Fibroblast of skin of left quadriceps (primary cell): Measurements from ENCODE around the gene ARVCF.
A peak's percentile ranks its signal among the peaks of the same experiment; 100 is the strongest.

ENCODE experiments used
- DNase-seq, 2 experiments: peaks; one replicate each; pipeline ENCODE4 v3.0.0-alpha.2; 2013; ENCODE audit warnings: low read depth in 2 of 2

The ARVCF gene

GRCh38 chr22:20017622-20017958 is 967 bp upstream of the ARVCF start:
- DNase-seq = no peak

GRCh38 chr22:20015971-20016733 is 471 bp downstream of the ARVCF start:
- no peak for DNase-seq

- DNase-seq = no peak
These were observed 1.4 kb downstream of the ARVCF start for GRCh38 chr22:20015187-20015625.

DNA sequence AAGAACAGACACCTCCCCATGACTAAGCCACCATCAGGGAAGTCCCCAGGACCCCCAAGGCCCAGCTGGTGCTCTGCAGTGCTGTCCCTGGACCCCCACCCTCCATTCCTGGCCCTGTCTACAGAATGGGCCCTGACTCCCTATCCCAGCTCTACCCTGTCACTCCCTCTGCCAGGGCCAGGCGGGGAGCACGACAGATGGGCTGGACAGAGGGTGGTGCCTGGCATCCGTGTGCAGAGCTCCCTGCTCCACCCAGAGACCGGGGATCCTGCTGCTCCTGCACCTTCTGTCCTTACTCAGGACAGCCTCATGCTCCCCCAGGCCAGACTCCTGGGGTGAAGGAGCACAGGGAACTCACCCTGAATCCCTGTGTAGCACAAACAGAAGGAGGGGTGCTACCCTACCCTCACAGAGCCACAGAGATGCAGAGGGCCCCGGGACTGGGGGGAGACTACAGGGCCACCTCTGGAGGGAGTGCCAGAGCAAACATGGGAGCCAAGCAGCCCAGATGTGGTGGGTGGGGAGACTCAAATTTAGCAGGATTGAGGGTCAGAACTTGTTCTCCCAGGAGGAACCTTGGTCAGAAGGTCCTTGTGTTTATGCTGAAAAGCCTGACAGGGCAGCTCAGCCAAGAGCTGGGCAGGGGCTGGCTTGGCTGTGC is 2.0 kb downstream of the ARVCF start:
- DNase-seq = no peak

- DNase-seq = peak in 1 of 2 experiments; percentile 16
These were observed 3.2 kb downstream of the ARVCF start for GRCh38 chr22:20013382-20013871.

GRCh38 chr22:20012741-20013331 is 3.8 kb downstream of the ARVCF start:
- DNase-seq = no peak

DNA sequence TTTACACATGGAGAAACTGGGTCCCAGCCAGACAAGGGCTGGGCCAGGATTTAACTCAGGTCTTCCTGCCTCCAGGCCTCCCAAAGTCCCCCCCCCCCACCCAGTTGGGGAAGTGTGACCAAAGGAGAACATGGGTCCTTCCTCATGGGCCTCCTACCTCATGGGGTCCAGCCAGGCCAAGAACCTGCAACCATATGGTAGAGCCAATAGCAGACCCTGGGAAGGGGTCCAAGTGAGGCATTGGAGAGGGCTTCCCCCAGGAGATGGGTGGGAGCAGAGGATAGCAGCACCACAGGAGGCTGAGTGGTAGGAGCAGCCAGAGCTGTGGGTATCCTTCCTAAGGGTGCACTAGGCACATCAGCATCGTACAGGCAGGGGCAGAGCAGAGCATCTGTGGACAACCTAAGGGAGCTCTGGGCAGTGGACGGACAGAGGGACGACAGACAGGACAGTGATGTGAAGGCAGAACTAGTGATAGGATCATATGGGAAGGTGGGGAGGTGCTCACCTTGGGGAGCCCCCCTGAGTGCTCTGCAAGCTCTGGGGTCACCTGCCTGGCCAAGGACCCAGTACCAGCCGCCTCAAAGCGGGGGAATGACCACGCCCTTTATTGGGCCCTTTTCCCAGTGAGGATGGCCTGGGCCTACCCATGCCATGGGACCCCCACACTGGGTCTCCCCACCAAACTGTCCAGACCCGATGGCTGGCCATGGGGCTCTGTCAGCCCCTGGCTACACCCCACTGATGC is 4.5 kb downstream of the ARVCF start:
- no peak for DNase-seq

DNA sequence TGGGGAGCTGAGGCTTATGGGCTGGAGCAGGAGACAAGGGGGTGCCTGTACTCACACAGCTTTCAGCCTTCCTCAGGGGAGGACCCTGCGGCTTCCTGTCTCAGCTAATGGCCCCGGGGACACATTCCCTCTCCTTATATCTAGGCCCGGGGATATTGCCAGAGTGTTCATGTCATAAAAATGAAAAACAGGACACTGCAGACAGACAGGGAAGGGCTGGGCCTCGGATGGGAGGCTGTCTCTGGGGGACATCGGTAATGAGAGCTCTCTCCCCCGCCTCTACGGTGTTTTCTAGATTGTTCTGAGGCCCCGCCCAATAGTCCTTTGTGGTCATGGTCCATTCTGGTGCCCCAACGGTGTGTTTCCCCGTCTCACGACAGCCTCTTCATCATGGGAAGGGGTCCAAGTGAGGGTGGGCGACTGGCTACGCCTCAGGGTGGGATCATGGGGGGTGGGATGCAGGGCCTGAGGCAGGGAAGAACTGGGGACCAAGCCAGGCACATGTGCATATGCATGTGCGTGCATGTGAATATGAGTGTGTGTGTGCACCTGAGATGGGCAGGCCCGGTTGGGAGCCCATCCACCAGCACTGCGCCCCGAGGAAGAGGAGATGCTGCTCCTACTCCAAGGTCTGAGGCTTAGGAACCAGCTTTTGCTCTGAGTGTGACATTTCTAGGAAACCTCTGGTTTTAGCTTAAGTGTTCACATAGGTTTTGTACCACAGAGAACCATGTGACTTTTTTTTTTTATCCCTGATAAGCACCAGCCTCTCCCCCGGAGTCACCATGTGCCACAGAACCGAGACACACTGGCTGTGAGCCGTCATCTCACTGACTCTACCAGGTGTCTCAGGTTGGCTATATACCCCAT is 5.3 kb downstream of the ARVCF start:
- no peak for DNase-seq

GRCh38 chr22:20010307-20011122 is 6.1 kb downstream of the ARVCF start:
- no peak for DNase-seq

DNA sequence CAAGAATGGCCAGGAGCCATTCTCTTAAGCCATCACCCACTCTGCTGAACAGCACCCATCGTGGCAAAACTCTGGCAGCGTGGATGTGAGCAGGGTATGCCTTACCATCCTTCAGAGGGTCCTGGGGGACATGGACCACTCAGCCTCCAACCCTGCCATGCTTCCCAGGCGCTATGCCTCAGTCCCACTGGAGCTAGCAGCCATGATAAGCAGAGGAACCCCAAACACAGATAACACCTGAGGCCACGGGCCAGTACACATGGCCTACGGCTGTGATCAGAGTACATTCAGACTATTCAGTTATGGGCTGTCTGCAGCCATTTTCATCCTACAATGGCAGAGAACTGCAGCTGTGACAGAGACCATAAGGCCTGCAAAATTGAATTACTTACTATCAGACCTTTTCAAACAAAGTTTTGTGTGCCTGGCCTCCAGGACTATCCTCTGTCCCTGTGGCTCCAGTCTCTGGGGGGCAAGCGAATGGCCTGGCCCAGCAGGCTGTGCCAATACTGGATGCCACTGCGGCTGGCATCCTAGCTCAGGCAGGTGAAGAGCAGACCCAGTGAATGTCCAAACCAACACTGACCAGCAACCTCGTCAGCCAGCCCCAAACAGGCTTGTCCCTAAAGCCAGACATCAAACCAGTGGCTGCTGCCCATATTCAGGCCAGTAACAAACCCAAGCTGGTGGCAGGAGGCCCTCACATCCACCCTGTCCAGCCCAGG is 6.9 kb downstream of the ARVCF start:
- no peak for DNase-seq

- DNase-seq = no peak
These were observed 7.6 kb downstream of the ARVCF start for GRCh38 chr22:20009018-20009491.

- no peak for DNase-seq
These were observed 8.2 kb downstream of the ARVCF start for GRCh38 chr22:20008221-20008995.

GRCh38 chr22:20004464-20004863 is 12.2 kb downstream of the ARVCF start:
- no peak for DNase-seq

DNA sequence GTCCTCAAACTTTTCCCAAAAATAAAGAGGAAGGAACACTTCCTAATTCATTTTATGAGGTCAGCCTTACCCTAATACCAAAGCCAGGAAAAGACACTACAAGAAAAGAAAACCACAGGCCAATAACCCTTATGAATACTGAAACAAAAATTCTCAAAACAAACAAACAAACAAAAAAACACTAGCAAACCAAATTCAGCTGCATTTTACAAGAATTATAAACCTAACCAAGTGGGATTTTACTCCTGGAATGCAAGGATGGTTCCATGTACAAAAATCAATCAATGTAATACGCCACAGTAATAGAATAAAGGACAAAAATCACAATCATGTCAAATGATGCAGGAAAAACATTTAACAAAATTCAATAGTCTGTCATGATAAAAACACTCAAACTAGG is 13.3 kb downstream of the ARVCF start:
- DNase-seq = no peak

DNA sequence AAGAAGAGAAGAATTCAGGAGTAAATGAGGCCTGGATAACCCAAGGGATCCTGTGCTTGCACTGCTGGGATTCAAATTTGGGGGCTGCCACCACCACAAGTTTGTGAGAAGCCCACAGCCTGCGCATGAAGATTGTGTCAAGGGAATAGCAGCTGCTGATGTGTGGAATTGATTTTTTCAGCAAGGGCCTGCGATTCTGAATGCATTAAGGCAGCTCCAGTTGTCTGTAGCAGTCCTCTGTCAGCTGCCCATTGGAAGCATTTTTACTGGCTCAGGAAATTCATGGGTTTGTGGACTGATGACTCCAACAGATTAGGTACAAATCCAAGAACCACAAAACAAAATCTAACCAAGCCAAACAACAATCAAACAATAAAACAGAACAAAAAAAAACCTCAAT is 14.0 kb downstream of the ARVCF start:
- no peak for DNase-seq

DNA sequence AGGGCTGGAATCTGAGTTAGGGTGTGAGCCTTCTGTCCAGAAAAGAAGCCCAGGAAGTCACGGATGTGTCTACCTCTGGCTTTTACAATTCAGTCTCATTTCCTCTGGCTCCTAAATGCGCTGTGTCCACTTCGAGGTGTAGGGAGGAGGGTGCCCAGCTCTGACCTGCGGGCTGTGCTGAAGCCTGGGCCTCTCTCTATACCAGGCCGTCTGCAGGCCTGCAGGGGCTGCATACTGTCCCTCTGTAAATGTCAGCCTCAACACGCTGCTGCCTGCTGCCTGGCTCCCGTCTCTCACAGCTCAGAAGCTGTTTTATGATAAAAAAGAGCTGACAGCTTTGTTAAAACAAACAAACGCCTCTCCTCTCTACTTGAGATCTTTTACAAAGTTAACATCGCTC is 14.5 kb downstream of the ARVCF start:
- no peak for DNase-seq

DNA sequence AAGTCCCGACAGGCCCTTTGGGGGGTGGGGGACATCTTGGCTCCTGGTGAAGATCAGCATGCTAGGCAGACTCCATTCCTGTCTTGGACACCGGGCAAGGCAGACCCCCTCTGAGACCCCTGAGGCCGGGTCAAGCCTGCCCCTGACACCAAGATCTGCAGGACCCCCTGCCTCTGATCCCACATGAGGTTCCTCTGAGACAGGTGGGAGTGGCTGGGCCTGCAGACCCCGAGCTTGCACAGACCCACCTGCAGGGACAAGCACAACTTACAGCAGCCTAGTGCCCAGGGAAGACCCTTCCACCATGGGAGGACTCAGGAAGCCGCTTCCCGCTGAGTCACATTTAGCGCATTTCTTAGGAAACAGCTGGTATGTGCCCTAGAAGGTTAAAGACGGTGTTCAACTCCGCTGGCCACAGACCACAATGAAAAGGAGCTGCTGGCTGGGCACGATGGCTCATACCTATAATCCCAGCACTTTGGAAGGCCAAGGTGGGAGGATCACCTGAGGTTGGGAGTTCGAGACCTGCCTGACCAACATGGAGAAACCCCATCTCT is 15.5 kb downstream of the ARVCF start:
- DNase-seq = no peak
